Measurements from ENCODE around the gene CDH18. TPM values are rescaled to one million over a fixed set of nuclear protein-coding genes. Genes with fewer than 3 reads are reported as not detected.

Gene CDH18
- total and polyA plus RNA-seq, 2 donors from 2014 or later = not detected

GRCh38 chr5:20032896-20033295 is 44.9 kb upstream of the CDH18 start:
- Histone ChIP-seq H3K9me3 (ENCODE audit: control insufficient read depth in 2 of 3, insufficient read depth in 1 of 3, low read length in 3 of 3) (no peaks in the 10 kb centered on the region), H3K4me3 (ENCODE audit: low read length in 3 of 3) (no peak overlapping the region), H3K9ac (ENCODE audit: low read length in 3 of 3) (no peak overlapping the region), H3K4me1 (ENCODE audit: control insufficient read depth in 2 of 3, insufficient read depth in 2 of 3, low read depth in 1 of 3, low read length in 3 of 3) (no peaks in the 10 kb centered on the region), H3K27ac (ENCODE audit: low read depth in 2 of 2, low read length in 2 of 2) (no peak overlapping the region), H3K36me3 (ENCODE audit: control insufficient read depth in 2 of 3, insufficient read depth in 3 of 3, low read length in 3 of 3) (no peaks in the 10 kb centered on the region), H3K27me3 (ENCODE audit: control insufficient read depth, insufficient read depth, low read length) (no peaks in the 10 kb centered on the region)
- intact Hi-C loops (cut with DNase I) = no loop called here
- DNase-seq (peak in 1 of 5 donors; percentile 11), FAIRE-seq (no peak)
- TF ChIP-seq CTCF (IDR thresholded peaks at IDR 0.05; ENCODE audit: borderline replicate concordance, extremely low read depth, insufficient read depth) = no peak

GRCh38 chr5:20030125-20030524 is 42.1 kb upstream of the CDH18 start:
- DNase-seq (no peak), FAIRE-seq (no peak)
- no peaks in the 10 kb centered on the region for H3K9me3 ChIP-seq (ENCODE audit: control insufficient read depth in 2 of 3, insufficient read depth in 1 of 3, low read length in 3 of 3)
- H3K27me3 ChIP-seq (ENCODE audit: control insufficient read depth, insufficient read depth, low read length) = no peaks in the 10 kb centered on the region
- no peak overlapping the region for H3K9ac ChIP-seq (ENCODE audit: low read length in 3 of 3)
- H3K4me1 ChIP-seq (ENCODE audit: control insufficient read depth in 2 of 3, insufficient read depth in 2 of 3, low read depth in 1 of 3, low read length in 3 of 3) = no peaks in the 10 kb centered on the region
- H3K36me3 ChIP-seq (ENCODE audit: control insufficient read depth in 2 of 3, insufficient read depth in 3 of 3, low read length in 3 of 3) = no peaks in the 10 kb centered on the region
- intact Hi-C loops (cut with DNase I) = no loop called here
- H3K4me3 ChIP-seq (ENCODE audit: low read length in 3 of 3) = no peak overlapping the region
- TF ChIP-seq CTCF (IDR thresholded peaks at IDR 0.05; ENCODE audit: borderline replicate concordance, extremely low read depth, insufficient read depth) = no peak
- H3K27ac ChIP-seq (ENCODE audit: low read depth in 2 of 2, low read length in 2 of 2) = no peak overlapping the region

- no peak overlapping the region for H3K27ac ChIP-seq (ENCODE audit: low read depth in 2 of 2, low read length in 2 of 2)
- DNase-seq (peak in 1 of 5 donors; percentile 11), FAIRE-seq (no peak)
- intact Hi-C loops (cut with DNase I) = no loop called here
- no peaks in the 10 kb centered on the region for H3K36me3 ChIP-seq (ENCODE audit: control insufficient read depth in 2 of 3, insufficient read depth in 3 of 3, low read length in 3 of 3)
- no peak overlapping the region for H3K4me3 ChIP-seq (ENCODE audit: low read length in 3 of 3)
- H3K9me3 ChIP-seq (ENCODE audit: control insufficient read depth in 2 of 3, insufficient read depth in 1 of 3, low read length in 3 of 3) = no peaks in the 10 kb centered on the region
- TF ChIP-seq CTCF (IDR thresholded peaks at IDR 0.05; ENCODE audit: borderline replicate concordance, extremely low read depth, insufficient read depth) = no peak
- H3K4me1 ChIP-seq (ENCODE audit: control insufficient read depth in 2 of 3, insufficient read depth in 2 of 3, low read depth in 1 of 3, low read length in 3 of 3) = no peaks in the 10 kb centered on the region
- no peak overlapping the region for H3K9ac ChIP-seq (ENCODE audit: low read length in 3 of 3)
- no peaks in the 10 kb centered on the region for H3K27me3 ChIP-seq (ENCODE audit: control insufficient read depth, insufficient read depth, low read length)
Measured at GRCh38 chr5:20029266-20029665, 41.3 kb upstream of the CDH18 start.

GRCh38 chr5:20028506-20028905 is 40.5 kb upstream of the CDH18 start:
- no peaks in the 10 kb centered on the region for H3K27me3 ChIP-seq (ENCODE audit: control insufficient read depth, insufficient read depth, low read length)
- H3K27ac ChIP-seq (ENCODE audit: low read depth in 2 of 2, low read length in 2 of 2) = no peak overlapping the region
- DNase-seq (no peak), FAIRE-seq (no peak)
- H3K4me3 ChIP-seq (ENCODE audit: low read length in 3 of 3) = no peak overlapping the region
- no peak overlapping the region for H3K9ac ChIP-seq (ENCODE audit: low read length in 3 of 3)
- H3K36me3 ChIP-seq (ENCODE audit: control insufficient read depth in 2 of 3, insufficient read depth in 3 of 3, low read length in 3 of 3) = no peaks in the 10 kb centered on the region
- H3K4me1 ChIP-seq (ENCODE audit: control insufficient read depth in 2 of 3, insufficient read depth in 2 of 3, low read depth in 1 of 3, low read length in 3 of 3) = no peaks in the 10 kb centered on the region
- H3K9me3 ChIP-seq (ENCODE audit: control insufficient read depth in 2 of 3, insufficient read depth in 1 of 3, low read length in 3 of 3) = no peaks in the 10 kb centered on the region
- intact Hi-C loops (cut with DNase I) = no loop called here
- no peak for TF ChIP-seq CTCF (IDR thresholded peaks at IDR 0.05; ENCODE audit: borderline replicate concordance, extremely low read depth, insufficient read depth)

Measured in kidney (tissue), 14 donors.